ENCODE data around the gene HSPA1B.
A peak's percentile ranks its signal among the peaks of the same experiment; 100 is the strongest.

HSPA1B gene

GRCh38 chr6:31870385-31870921, 42.9 kb downstream of the HSPA1B start:
- H3F3A ChIP-seq (ENCODE audit: control insufficient read depth, insufficient read depth), result no peaks in the 10 kb centered on the region
- H4K20me1 ChIP-seq (ENCODE audit: control insufficient read depth, insufficient read depth, low read depth, low read length), result no peaks in the 10 kb centered on the region
- no peaks in the 10 kb centered on the region for H3K9me2 ChIP-seq (replicated peaks; ENCODE audit: control insufficient read depth, low read length)
- peaks cover 14% of the 10 kb centered on the region for H3K4me1 ChIP-seq (ENCODE audit: control insufficient read depth, low read length)
- H3K36me3 ChIP-seq (ENCODE audit: control insufficient read depth, low read length), result no peaks in the 10 kb centered on the region
- H3K4me3 ChIP-seq (ENCODE audit: low read length), result no peak overlapping the region
- H3K9me3 ChIP-seq (ENCODE audit: control insufficient read depth, insufficient read depth, low read length), result no peaks in the 10 kb centered on the region
- H3K4me2 ChIP-seq (ENCODE audit: low read length), result no peak overlapping the region
- H3K79me2 ChIP-seq (ENCODE audit: control insufficient read depth, low read length), result no peaks in the 10 kb centered on the region
- peaks cover 14% of the 10 kb centered on the region for H3K27me3 ChIP-seq (ENCODE audit: control insufficient read depth, low read length)
- TF ChIP-seq CTCF (IDR thresholded peaks at IDR 0.05; ENCODE audit: low read depth, low read length, poor library complexity, severe bottlenecking) (peak; percentile 49), EZH2phosphoT487 (IDR thresholded peaks at IDR 0.05; ENCODE audit: borderline replicate concordance, low read length) (no peak)
- H3K27ac ChIP-seq (ENCODE audit: low read depth, low read length), result no peak overlapping the region

GRCh38 chr6:31871046-31871659, 43.6 kb downstream of the HSPA1B start:
- Histone ChIP-seq H3K4me1 (ENCODE audit: control insufficient read depth, low read length) (peaks cover 14% of the 10 kb centered on the region), H3K9me2 (replicated peaks; ENCODE audit: control insufficient read depth, low read length) (no peaks in the 10 kb centered on the region), H3K27me3 (ENCODE audit: control insufficient read depth, low read length) (peaks cover 14% of the 10 kb centered on the region), H3K36me3 (ENCODE audit: control insufficient read depth, low read length) (no peaks in the 10 kb centered on the region), H3K27ac (ENCODE audit: low read depth, low read length) (no peak overlapping the region), H3K9me3 (ENCODE audit: control insufficient read depth, insufficient read depth, low read length) (no peaks in the 10 kb centered on the region), H3K4me3 (ENCODE audit: low read length) (no peak overlapping the region), H3F3A (ENCODE audit: control insufficient read depth, insufficient read depth) (no peaks in the 10 kb centered on the region), H3K79me2 (ENCODE audit: control insufficient read depth, low read length) (no peaks in the 10 kb centered on the region), H3K4me2 (ENCODE audit: low read length) (no peak overlapping the region), H4K20me1 (ENCODE audit: control insufficient read depth, insufficient read depth, low read depth, low read length) (no peaks in the 10 kb centered on the region)
- TF ChIP-seq CTCF (IDR thresholded peaks at IDR 0.05; ENCODE audit: low read depth, low read length, poor library complexity, severe bottlenecking), result no peak
- no peak for TF ChIP-seq EZH2phosphoT487 (IDR thresholded peaks at IDR 0.05; ENCODE audit: borderline replicate concordance, low read length)

- H3K4me1 ChIP-seq (ENCODE audit: control insufficient read depth, low read length), result peaks cover 11% of the 10 kb centered on the region
- TF ChIP-seq EZH2phosphoT487 (IDR thresholded peaks at IDR 0.05; ENCODE audit: borderline replicate concordance, low read length) (no peak), CTCF (IDR thresholded peaks at IDR 0.05; ENCODE audit: low read depth, low read length, poor library complexity, severe bottlenecking) (no peak)
- peaks cover 3% of the 10 kb centered on the region for H3K27me3 ChIP-seq (ENCODE audit: control insufficient read depth, low read length)
- H4K20me1 ChIP-seq (ENCODE audit: control insufficient read depth, insufficient read depth, low read depth, low read length), result no peaks in the 10 kb centered on the region
- no peak overlapping the region for H3K27ac ChIP-seq (ENCODE audit: low read depth, low read length)
- no peak overlapping the region for H3K4me3 ChIP-seq (ENCODE audit: low read length)
- no peaks in the 10 kb centered on the region for H3K79me2 ChIP-seq (ENCODE audit: control insufficient read depth, low read length)
- no peaks in the 10 kb centered on the region for H3F3A ChIP-seq (ENCODE audit: control insufficient read depth, insufficient read depth)
- no peaks in the 10 kb centered on the region for H3K36me3 ChIP-seq (ENCODE audit: control insufficient read depth, low read length)
- no peaks in the 10 kb centered on the region for H3K9me3 ChIP-seq (ENCODE audit: control insufficient read depth, insufficient read depth, low read length)
- no peaks in the 10 kb centered on the region for H3K9me2 ChIP-seq (replicated peaks; ENCODE audit: control insufficient read depth, low read length)
- no peak overlapping the region for H3K4me2 ChIP-seq (ENCODE audit: low read length)
Measured at GRCh38 chr6:31874084-31874670, 46.6 kb downstream of the HSPA1B start.
